Measurements from ENCODE around the gene ARL6IP6. TPM values are rescaled to one million over a fixed set of nuclear protein-coding genes. Genes with fewer than 3 reads are reported as not detected.

ARL6IP6 gene
- polyA plus RNA-seq, 3 donors = 23.3 to 24.7 (median 23.4) TPM

- no peak overlapping the region for H3K27ac ChIP-seq (ENCODE audit: low read depth in 1 of 2, low read length in 2 of 2)
- peaks cover 0 to 2% (median 0%) of the 10 kb centered on the region in 3 donors for H3K27me3 Mint-ChIP-seq (ENCODE audit: low read depth in 3 of 3)
- H3K9me3 Mint-ChIP-seq = peaks cover 2 to 19% (median 9%) of the 10 kb centered on the region in 7 donors
- no peak overlapping the region for H2AFZ ChIP-seq (ENCODE audit: insufficient read depth, low read depth, low read length, poor library complexity, severe bottlenecking)
- H3K9me3 ChIP-seq (replicated peaks in 1 of 2; ENCODE audit: control insufficient read depth in 1 of 2, insufficient read depth in 1 of 2, low read length in 2 of 2) = peaks cover 3 to 5% of the 10 kb centered on the region in 2 donors
- H4K20me1 ChIP-seq (ENCODE audit: insufficient read depth, low read length) = no peaks in the 10 kb centered on the region
- no peaks in the 10 kb centered on the region for H3K4me1 ChIP-seq (ENCODE audit: control insufficient read depth in 1 of 2, insufficient read depth in 2 of 2, low read length in 2 of 2)
- no peaks in the 10 kb centered on the region for H3K27me3 ChIP-seq (ENCODE audit: control insufficient read depth in 2 of 2, insufficient read depth in 2 of 2, low read length in 2 of 2)
- H3K4me3 ChIP-seq (replicated peaks in 1 of 3; ENCODE audit: low read depth in 2 of 3, low read length in 3 of 3) = no peak overlapping the region
- H3K4me3 Mint-ChIP-seq = no peak overlapping the region
- no peak for TF ChIP-seq CTCF (IDR thresholded peaks at IDR 0.05)
- H3K4me2 ChIP-seq (replicated peaks; ENCODE audit: extremely low read depth, low read length, poor library complexity, severe bottlenecking) = no peak overlapping the region
- H3K27ac Mint-ChIP-seq = no peak overlapping the region
- WGBS (ENCODE audit: insufficient coverage) = 100% methylated on average over 1 of the region's 4 CpGs
- no peak for DNase-seq
- H3K36me3 Mint-ChIP-seq = no peaks in the 10 kb centered on the region
- H3K36me3 ChIP-seq (replicated peaks in 1 of 2; ENCODE audit: control insufficient read depth in 1 of 2, insufficient read depth in 2 of 2, low read length in 2 of 2) = no peaks in the 10 kb centered on the region
- intact Hi-C loops (cut with micrococcal nuclease) = no loop called here
- no peak overlapping the region for H3K9ac ChIP-seq (ENCODE audit: insufficient read depth, low read length, poor library complexity, severe bottlenecking)
- H3K4me1 Mint-ChIP-seq = no peaks in the 10 kb centered on the region
- H3K79me2 ChIP-seq (ENCODE audit: insufficient read depth, low read length) = no peaks in the 10 kb centered on the region
Measured at GRCh38 chr2:152792974-152793373, 74.6 kb downstream of the ARL6IP6 start.

- Mint-ChIP-seq H3K27me3 (ENCODE audit: low read depth in 3 of 3) (peaks cover 0 to 2% (median 0%) of the 10 kb centered on the region in 3 donors), H3K27ac (no peak overlapping the region), H3K9me3 (peaks cover 0 to 9% (median 5%) of the 10 kb centered on the region in 7 donors), H3K4me3 (no peak overlapping the region), H3K36me3 (no peaks in the 10 kb centered on the region), H3K4me1 (no peaks in the 10 kb centered on the region)
- no CpG with 5 or more reads among the region's 1 CpG for WGBS (ENCODE audit: insufficient coverage)
- Histone ChIP-seq H3K36me3 (replicated peaks in 1 of 2; ENCODE audit: control insufficient read depth in 1 of 2, insufficient read depth in 2 of 2, low read length in 2 of 2) (no peaks in the 10 kb centered on the region), H3K9me3 (replicated peaks in 1 of 2; ENCODE audit: control insufficient read depth in 1 of 2, insufficient read depth in 1 of 2, low read length in 2 of 2) (no peaks in the 10 kb centered on the region), H3K79me2 (ENCODE audit: insufficient read depth, low read length) (no peaks in the 10 kb centered on the region), H3K4me3 (replicated peaks in 1 of 3; ENCODE audit: low read depth in 2 of 3, low read length in 3 of 3) (no peak overlapping the region), H4K20me1 (ENCODE audit: insufficient read depth, low read length) (no peaks in the 10 kb centered on the region), H3K27ac (ENCODE audit: low read depth in 1 of 2, low read length in 2 of 2) (no peak overlapping the region), H3K27me3 (ENCODE audit: control insufficient read depth in 2 of 2, insufficient read depth in 2 of 2, low read length in 2 of 2) (no peaks in the 10 kb centered on the region), H3K4me1 (ENCODE audit: control insufficient read depth in 1 of 2, insufficient read depth in 2 of 2, low read length in 2 of 2) (no peaks in the 10 kb centered on the region), H3K9ac (ENCODE audit: insufficient read depth, low read length, poor library complexity, severe bottlenecking) (no peak overlapping the region), H2AFZ (ENCODE audit: insufficient read depth, low read depth, low read length, poor library complexity, severe bottlenecking) (no peak overlapping the region), H3K4me2 (replicated peaks; ENCODE audit: extremely low read depth, low read length, poor library complexity, severe bottlenecking) (no peak overlapping the region)
- TF ChIP-seq CTCF (IDR thresholded peaks at IDR 0.05) = no peak
- no peak for DNase-seq
- intact Hi-C loops (cut with micrococcal nuclease) = no loop called here
Measured at GRCh38 chr2:152796941-152797340, 78.5 kb downstream of the ARL6IP6 start.
